Ovary (tissue), 9 donors: Measurements from ENCODE around the gene TRIM28. TPM values are rescaled to one million over a fixed set of nuclear protein-coding genes. Genes with fewer than 3 reads are reported as not detected.
A peak's percentile ranks its signal among the peaks of the same experiment; 100 is the strongest.

Experiments
- DNase-seq, 5 donors: peaks; one replicate each; pipeline ENCODE4 v3.0.0-alpha.2; 2019 to 2020
- H3K27ac ChIP-seq, 2 donors: fragments of 200-600 bp; one replicate each; pipeline versions ENCODE4 v1.5.1 to v1.8.0; 2019 to 2022
- H3K27me3 ChIP-seq: fragments of 200-600 bp; one replicate; pipeline ENCODE4 v1.8.0; 2022
- H3K36me3 ChIP-seq: fragments of 200-600 bp; sonication (generic); one replicate; pipeline ENCODE4 v1.5.1; 2019
- H3K4me1 ChIP-seq: one replicate; pipeline ENCODE4 v1.8.1; 2013; ENCODE audit warnings: mild to moderate bottlenecking, moderate library complexity; ENCODE audit not compliant: insufficient read depth
- H3K4me3 ChIP-seq: fragments of 200-600 bp; sonication (generic); one replicate; pipeline ENCODE4 v1.5.1; 2017
- H3K9me3 ChIP-seq, 2 donors: fragments of 200-600 bp in 1 of 2; sonication (generic) in 1 of 2; one replicate each; pipeline versions ENCODE4 v1.5.1 to v1.8.1; 2013 to 2019; ENCODE audit warnings: mild to moderate bottlenecking in 1 of 2, moderate library complexity in 1 of 2
- CTCF ChIP-seq, 3 donors: fragments of 450-650 bp in 2 of 3; fragments of 200-600 bp in 1 of 3; IDR thresholded peaks; one replicate each; pipeline versions ENCODE4 v1.5.1 to v1.8.0; 2016 to 2022; ENCODE audit warnings: antibody characterized with exemption in 3 of 3, mild to moderate bottlenecking in 1 of 3
- EP300 ChIP-seq: sonication (generic); formaldehyde crosslinking; IDR thresholded peaks from one replicate; pipeline ENCODE4 v1.6.1; 2017; ENCODE audit warnings: antibody characterized with exemption
- POLR2A ChIP-seq: fragments of 450-650 bp; IDR thresholded peaks from one replicate; pipeline ENCODE4 v1.6.1; 2017; ENCODE audit warnings: antibody characterized with exemption, mild to moderate bottlenecking, moderate library complexity
- WGBS, 3 donors: extraction: QIAGEN DNeasy Blood & Tissue Kit in 1 of 3; methylation state at CpG; one replicate each; pipeline versions ENCODE4 v1.1.5 to v1.1.7; 2013 to 2017; 5-methylcytosine and 5-hydroxymethylcytosine counted together
- intact Hi-C, 4 donors: fragments of 100-400 bp; cut with DNase I; formaldehyde crosslinking; loops; one replicate each; pipeline versions ENCODE4 v1.11.0 to v1.15.1; 2022 to 2023
- polyA plus RNA-seq, 2 donors: library from polyadenylated mRNA; stranded (reverse); fragments of 200-250 nt in 1 of 2; fragments of 350-450 nt in 1 of 2; fragmentation: Illumina TruSeq in 1 of 2; extraction: RNeasy Lipid Tissue Mini Kit (QIAGEN cat#74804) in 1 of 2; gene quantifications; one replicate each; pipeline ENCODE4 v1.2.3, GENCODE V29; 2013 to 2014
- total RNA-seq, 7 donors: library from RNA; depleted of rRNA in 2 of 7; stranded (reverse); fragments of >200 nt in 2 of 7; fragmentation: NEBNext Ultra II Directional in 3 of 7; extraction: Animal tissue kit (Norgen Biotek cat#: 25700) in 3 of 7; gene quantifications; one replicate each; pipeline versions ENCODE4 v1.1.0 to v1.2.4, GENCODE V29; 2016 to 2023
- donor health status: DM: no; HTN: no; CAD: no; lungs with moderate emphysema.
- donor health status: DM: no; HTN: no; CAD: no.
- donor health status: Bipolar disorder and iron deficiency.
- donor health status: DM: yes; HTN: yes; CAD: no.
- donor health status: DM: no; HTN: no; CAD: no.
- donor health status: DM: yes; HTN: yes; CAD: no.

TRIM28 gene
- total and polyA plus RNA-seq, 9 donors = 193 to 505 (median 317) TPM

- Histone ChIP-seq H3K36me3 (no peaks in the 10 kb centered on the region), H3K4me3 (peak within 1 kb of the TSS; percentile 84), H3K4me1 (peaks cover 16% of the 10 kb centered on the region), H3K27me3 (no peaks in the 10 kb centered on the region), H3K27ac (peak within 1 kb of the TSS; percentile 78 to 95), H3K9me3 (no peaks in the 10 kb centered on the region)
- TF ChIP-seq EP300 = peak; percentile 66
- peak in 1 of 3 donors; percentile 23 for TF ChIP-seq CTCF (IDR thresholded peaks at IDR 0.05)
- peak; percentile 84 for TF ChIP-seq POLR2A
- intact Hi-C loops = no loop called here
- peak; percentile 99 for DNase-seq
- 1% methylated on average over 55 to 69 of the region's 69 CpGs for WGBS, 3 donors
These were observed 10.9 kb downstream of the TRIM28 start, which contains the start of gene CHMP2A for GRCh38 chr19:58554494-58555368. TSS of gene CHMP2A (minus strand) at chr19:58555105. CDS start at chr19:58554212, 893 bp downstream.

GRCh38 chr19:58555369-58555885, 11.6 kb downstream of the TRIM28 start:
- TF ChIP-seq EP300 = no peak
- no peak for TF ChIP-seq POLR2A
- no peak for TF ChIP-seq CTCF (IDR thresholded peaks at IDR 0.05)
- no peaks in the 10 kb centered on the region for H3K27me3 ChIP-seq
- peak in 1 of 5 donors; percentile 50 for DNase-seq
- H3K27ac ChIP-seq = peak overlapping the region; percentile 78 to 95
- peak overlapping the region; percentile 84 for H3K4me3 ChIP-seq
- intact Hi-C loops = no loop called here
- H3K9me3 ChIP-seq = no peaks in the 10 kb centered on the region
- 22 to 31% (median 27%) methylated on average over 4 of the region's 4 CpGs for WGBS, 3 donors
- H3K36me3 ChIP-seq = no peaks in the 10 kb centered on the region
- H3K4me1 ChIP-seq = peaks cover 19% of the 10 kb centered on the region

- peak overlapping the region; percentile 78 to 95 for H3K27ac ChIP-seq
- TF ChIP-seq EP300 (no peak), POLR2A (no peak), CTCF (IDR thresholded peaks at IDR 0.05) (no peak)
- peaks cover 19% of the 10 kb centered on the region for H3K4me1 ChIP-seq
- no peaks in the 10 kb centered on the region for H3K27me3 ChIP-seq
- no peak overlapping the region for H3K4me3 ChIP-seq
- no peaks in the 10 kb centered on the region for H3K9me3 ChIP-seq
- DNase-seq = peak in 4 of 5 donors; percentile 53 to 61 (median 56)
- 57 to 68% (median 61%) methylated on average over 16 of the region's 16 CpGs for WGBS, 3 donors
- H3K36me3 ChIP-seq = no peaks in the 10 kb centered on the region
- intact Hi-C loops = no loop called here
These were observed 12.2 kb downstream of the TRIM28 start for GRCh38 chr19:58555920-58556621.

GRCh38 chr19:58556622-58557220, 12.9 kb downstream of the TRIM28 start:
- WGBS, 3 donors = 43 to 56% (median 47%) methylated on average over 10 of the region's 10 CpGs
- peak in 4 of 5 donors; percentile 30 to 45 (median 40) for DNase-seq
- Histone ChIP-seq H3K4me3 (peak overlapping the region; percentile 70), H3K27me3 (no peaks in the 10 kb centered on the region), H3K36me3 (no peaks in the 10 kb centered on the region), H3K4me1 (peaks cover 22% of the 10 kb centered on the region), H3K27ac (no peak overlapping the region), H3K9me3 (no peaks in the 10 kb centered on the region)
- TF ChIP-seq POLR2A = no peak
- no peak for TF ChIP-seq EP300
- TF ChIP-seq CTCF (IDR thresholded peaks at IDR 0.05) = no peak
- intact Hi-C loops = no loop called here
